WTC11 (cell line): Measurements from ENCODE around the gene AQP11. TPM values are rescaled to one million over a fixed set of nuclear protein-coding genes. Genes with fewer than 3 reads are reported as not detected.

Experiments used
- ATAC-seq: fragments of 200-7000 bp; cut with Tn5 transposase; 2 replicates; pipeline ENCODE4 v1.10.0; 2021; ENCODE audit warnings: mild to moderate bottlenecking, moderate library complexity
- CTCF ChIA-PET: fragments of 300-600 bp; sonication (Branson Sonifier 250); formaldehyde crosslinking; loops from one replicate; lab custom pipeline; 2021; ENCODE audit warnings: antibody characterized with exemption; lab: Charles Lee
- POLR2A ChIA-PET: fragments of 350-600 bp; sonication (Branson Sonifier 250); formaldehyde crosslinking; loops from one replicate; lab custom pipeline; 2021; ENCODE audit warnings: antibody characterized with exemption; lab: Charles Lee
- DNase-seq: peaks from one replicate; pipeline ENCODE4 v3.0.0; 2021; ENCODE audit warnings: low spot score
- H3K27ac Mint-ChIP-seq: 2 replicates; pipeline ENCODE4 v1.8.0; 2021; ENCODE audit warnings: mixed read lengths
- H3K27me3 Mint-ChIP-seq: 2 replicates; pipeline ENCODE4 v1.8.0; 2021; ENCODE audit warnings: low read depth, mild to moderate bottlenecking, moderate library complexity, mixed read lengths
- H3K36me3 Mint-ChIP-seq: 2 replicates; pipeline ENCODE4 v1.8.0; 2021; ENCODE audit warnings: mixed read lengths
- H3K4me1 Mint-ChIP-seq: 2 replicates; pipeline ENCODE4 v1.8.0; 2022; ENCODE audit warnings: mixed read lengths
- H3K4me3 Mint-ChIP-seq: 2 replicates; pipeline ENCODE4 v1.8.0; 2021; ENCODE audit warnings: mild to moderate bottlenecking, moderate library complexity, mixed read lengths
- H3K9me3 Mint-ChIP-seq: 2 replicates; pipeline ENCODE4 v1.8.0; 2021; ENCODE audit warnings: mixed read lengths
- FOXJ3 ChIP-seq: sonication (generic); formaldehyde crosslinking; IDR thresholded peaks from 2 replicates; pipeline ENCODE4 v1.9.0; 2021; ENCODE audit warnings: missing genetic modification reagents, mild to moderate bottlenecking, borderline replicate concordance
- GRHL2 ChIP-seq: fragments of 250-450 bp; sonication (Bioruptor Pico); IDR thresholded peaks from 2 replicates; pipeline ENCODE4 v1.8.0; 2022; ENCODE audit warnings: mild to moderate bottlenecking, moderate library complexity; ENCODE audit not compliant: insufficient replicate concordance, severe bottlenecking
- NFATC4 ChIP-seq: fragments of 250-450 bp; sonication (Bioruptor Pico); IDR thresholded peaks from 2 replicates; pipeline ENCODE4 v1.9.0; 2021; ENCODE audit warnings: mild to moderate bottlenecking
- SMAD3 ChIP-seq: sonication (generic); formaldehyde crosslinking; IDR thresholded peaks from 2 replicates; pipeline ENCODE4 v1.8.0; 2022; ENCODE audit warnings: missing genetic modification reagents, mild to moderate bottlenecking, borderline replicate concordance
- TP53 ChIP-seq: sonication (generic); formaldehyde crosslinking; IDR thresholded peaks from 2 replicates; pipeline ENCODE4 v1.8.1; 2023; ENCODE audit warnings: mild to moderate bottlenecking, missing genetic modification reagents
- ZNF396 ChIP-seq: fragments of 250-450 bp; sonication (Bioruptor Pico); IDR thresholded peaks from 2 replicates; pipeline ENCODE4 v1.8.0; 2021; ENCODE audit warnings: mild to moderate bottlenecking, moderate library complexity, borderline replicate concordance
- total RNA-seq: library from RNA; stranded (reverse); gene quantifications from 3 replicates; pipeline ENCODE4 v1.2.3, GENCODE V29; 2021
- TF ChIP-seq, protein P1 (sequence below): sonication (generic); formaldehyde crosslinking; IDR thresholded peaks from 2 replicates; pipeline ENCODE4 v1.8.1; 2023; ENCODE audit warnings: mild to moderate bottlenecking, missing genetic modification reagents, borderline replicate concordance
- TF ChIP-seq, protein P2 (sequence below): fragments of 250-450 bp; sonication (Bioruptor Pico); conservative IDR thresholded peaks from 2 replicates; pipeline ENCODE4 v1.9.0; 2021; ENCODE audit warnings: mild to moderate bottlenecking
- TF ChIP-seq, protein P3 (sequence below): sonication (generic); formaldehyde crosslinking; IDR thresholded peaks from 2 replicates; pipeline ENCODE4 v1.8.0; 2023; ENCODE audit warnings: mild to moderate bottlenecking, missing genetic modification reagents
- TF ChIP-seq, protein P4 (sequence below): sonication (generic); formaldehyde crosslinking; IDR thresholded peaks from 2 replicates; pipeline ENCODE4 v1.8.0; 2022; ENCODE audit warnings: missing genetic modification reagents
- TF ChIP-seq, protein P5 (sequence below): sonication (generic); formaldehyde crosslinking; IDR thresholded peaks from 2 replicates; pipeline ENCODE4 v1.8.0; 2022; ENCODE audit warnings: mild to moderate bottlenecking, missing genetic modification reagents
- TF ChIP-seq, protein P6 (sequence below): sonication (generic); formaldehyde crosslinking; IDR thresholded peaks from 2 replicates; pipeline ENCODE4 v1.8.0; 2022; ENCODE audit warnings: mild to moderate bottlenecking, missing genetic modification reagents

Gene AQP11
- total RNA-seq, 1 experiment from 2014 or later: 1.2 TPM

DNA sequence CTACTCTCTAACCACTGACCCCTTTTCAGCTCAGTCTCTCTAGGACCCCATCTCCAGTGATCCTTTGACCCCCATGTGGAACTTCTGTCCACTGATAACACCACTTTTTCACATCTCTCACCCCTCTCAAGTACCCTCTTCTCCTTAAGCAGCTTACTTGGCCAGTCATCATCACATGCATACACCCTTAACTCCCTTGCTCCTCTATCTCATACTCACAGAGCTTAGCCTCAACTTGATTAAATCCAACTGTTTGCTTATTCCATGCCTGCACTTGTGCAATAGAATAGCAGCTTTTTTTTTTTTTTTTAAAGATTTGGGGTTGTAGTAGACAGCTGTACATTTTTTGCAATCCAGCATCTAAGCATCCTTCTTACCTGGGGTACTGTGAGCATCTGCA is 22.2 kb downstream of the AQP11 start:
- DNase-seq (no peak), ATAC-seq (no peak)
- Mint-ChIP-seq H3K36me3 (peaks cover 52% of the 10 kb centered on the region), H3K4me1 (no peaks in the 10 kb centered on the region), H3K4me3 (no peak overlapping the region), H3K27ac (no peak overlapping the region), H3K27me3 (no peaks in the 10 kb centered on the region), H3K9me3 (no peaks in the 10 kb centered on the region)
- ChIA-PET CTCF (interaction anchor here (0.7 to 1.5 kb wide), 2 partner anchors 8 to 98 kb away, joined by 3 to 4 read pairs; no protein-coding TSS in a partner anchor), POLR2A (no interaction called here)
- TF ChIP-seq, protein P1, sequence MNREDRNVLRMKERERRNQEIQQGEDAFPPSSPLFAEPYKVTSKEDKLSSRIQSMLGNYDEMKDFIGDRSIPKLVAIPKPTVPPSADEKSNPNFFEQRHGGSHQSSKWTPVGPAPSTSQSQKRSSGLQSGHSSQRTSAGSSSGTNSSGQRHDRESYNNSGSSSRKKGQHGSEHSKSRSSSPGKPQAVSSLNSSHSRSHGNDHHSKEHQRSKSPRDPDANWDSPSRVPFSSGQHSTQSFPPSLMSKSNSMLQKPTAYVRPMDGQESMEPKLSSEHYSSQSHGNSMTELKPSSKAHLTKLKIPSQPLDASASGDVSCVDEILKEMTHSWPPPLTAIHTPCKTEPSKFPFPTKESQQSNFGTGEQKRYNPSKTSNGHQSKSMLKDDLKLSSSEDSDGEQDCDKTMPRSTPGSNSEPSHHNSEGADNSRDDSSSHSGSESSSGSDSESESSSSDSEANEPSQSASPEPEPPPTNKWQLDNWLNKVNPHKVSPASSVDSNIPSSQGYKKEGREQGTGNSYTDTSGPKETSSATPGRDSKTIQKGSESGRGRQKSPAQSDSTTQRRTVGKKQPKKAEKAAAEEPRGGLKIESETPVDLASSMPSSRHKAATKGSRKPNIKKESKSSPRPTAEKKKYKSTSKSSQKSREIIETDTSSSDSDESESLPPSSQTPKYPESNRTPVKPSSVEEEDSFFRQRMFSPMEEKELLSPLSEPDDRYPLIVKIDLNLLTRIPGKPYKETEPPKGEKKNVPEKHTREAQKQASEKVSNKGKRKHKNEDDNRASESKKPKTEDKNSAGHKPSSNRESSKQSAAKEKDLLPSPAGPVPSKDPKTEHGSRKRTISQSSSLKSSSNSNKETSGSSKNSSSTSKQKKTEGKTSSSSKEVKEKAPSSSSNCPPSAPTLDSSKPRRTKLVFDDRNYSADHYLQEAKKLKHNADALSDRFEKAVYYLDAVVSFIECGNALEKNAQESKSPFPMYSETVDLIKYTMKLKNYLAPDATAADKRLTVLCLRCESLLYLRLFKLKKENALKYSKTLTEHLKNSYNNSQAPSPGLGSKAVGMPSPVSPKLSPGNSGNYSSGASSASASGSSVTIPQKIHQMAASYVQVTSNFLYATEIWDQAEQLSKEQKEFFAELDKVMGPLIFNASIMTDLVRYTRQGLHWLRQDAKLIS (CRISPR knock-in tag): no peak
- TF ChIP-seq NFATC4 (CRISPR knock-in tag) (no peak), SMAD3 (no peak), ZNF396 (no peak), TP53 (CRISPR knock-in tag) (no peak), GRHL2 (CRISPR knock-in tag) (no peak), FOXJ3 (CRISPR knock-in tag) (no peak)
- TF ChIP-seq, protein P2, sequence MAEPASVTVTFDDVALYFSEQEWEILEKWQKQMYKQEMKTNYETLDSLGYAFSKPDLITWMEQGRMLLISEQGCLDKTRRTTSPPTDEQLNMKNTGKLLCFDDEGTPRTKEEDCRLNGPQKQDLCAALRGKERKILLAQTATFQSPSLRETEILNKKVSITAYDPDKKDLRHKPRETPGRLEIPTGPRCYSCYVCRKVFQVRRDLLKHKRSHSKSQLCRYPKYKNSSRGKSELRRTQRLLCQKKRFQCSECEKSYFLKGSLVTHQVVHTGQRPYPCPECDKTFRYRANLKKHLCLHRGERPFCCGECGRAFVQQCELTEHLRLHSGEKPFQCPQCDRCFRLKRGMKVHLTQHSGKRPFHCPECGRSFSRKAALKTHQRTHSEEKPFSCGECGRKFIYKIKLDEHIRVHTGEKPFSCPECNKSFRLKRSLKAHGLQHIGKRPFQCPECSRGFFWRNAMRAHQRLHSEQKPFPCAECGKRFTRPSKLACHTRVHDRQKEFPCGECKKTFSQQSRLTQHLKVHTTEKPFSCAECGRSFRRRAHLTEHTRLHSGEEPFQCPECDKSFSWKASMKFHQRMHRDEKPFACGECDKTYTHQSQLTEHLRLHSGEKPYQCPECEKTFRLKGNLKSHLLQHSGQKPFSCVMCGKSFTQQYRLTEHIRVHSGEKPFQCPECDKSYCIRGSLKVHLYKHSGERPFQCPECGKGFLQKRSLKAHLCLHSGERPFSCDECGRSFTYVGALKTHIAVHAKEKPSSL (CRISPR knock-in tag): no peak
- TF ChIP-seq, protein P3, sequence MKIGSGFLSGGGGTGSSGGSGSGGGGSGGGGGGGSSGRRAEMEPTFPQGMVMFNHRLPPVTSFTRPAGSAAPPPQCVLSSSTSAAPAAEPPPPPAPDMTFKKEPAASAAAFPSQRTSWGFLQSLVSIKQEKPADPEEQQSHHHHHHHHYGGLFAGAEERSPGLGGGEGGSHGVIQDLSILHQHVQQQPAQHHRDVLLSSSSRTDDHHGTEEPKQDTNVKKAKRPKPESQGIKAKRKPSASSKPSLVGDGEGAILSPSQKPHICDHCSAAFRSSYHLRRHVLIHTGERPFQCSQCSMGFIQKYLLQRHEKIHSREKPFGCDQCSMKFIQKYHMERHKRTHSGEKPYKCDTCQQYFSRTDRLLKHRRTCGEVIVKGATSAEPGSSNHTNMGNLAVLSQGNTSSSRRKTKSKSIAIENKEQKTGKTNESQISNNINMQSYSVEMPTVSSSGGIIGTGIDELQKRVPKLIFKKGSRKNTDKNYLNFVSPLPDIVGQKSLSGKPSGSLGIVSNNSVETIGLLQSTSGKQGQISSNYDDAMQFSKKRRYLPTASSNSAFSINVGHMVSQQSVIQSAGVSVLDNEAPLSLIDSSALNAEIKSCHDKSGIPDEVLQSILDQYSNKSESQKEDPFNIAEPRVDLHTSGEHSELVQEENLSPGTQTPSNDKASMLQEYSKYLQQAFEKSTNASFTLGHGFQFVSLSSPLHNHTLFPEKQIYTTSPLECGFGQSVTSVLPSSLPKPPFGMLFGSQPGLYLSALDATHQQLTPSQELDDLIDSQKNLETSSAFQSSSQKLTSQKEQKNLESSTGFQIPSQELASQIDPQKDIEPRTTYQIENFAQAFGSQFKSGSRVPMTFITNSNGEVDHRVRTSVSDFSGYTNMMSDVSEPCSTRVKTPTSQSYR (CRISPR knock-in tag): no peak
- TF ChIP-seq, protein P4, sequence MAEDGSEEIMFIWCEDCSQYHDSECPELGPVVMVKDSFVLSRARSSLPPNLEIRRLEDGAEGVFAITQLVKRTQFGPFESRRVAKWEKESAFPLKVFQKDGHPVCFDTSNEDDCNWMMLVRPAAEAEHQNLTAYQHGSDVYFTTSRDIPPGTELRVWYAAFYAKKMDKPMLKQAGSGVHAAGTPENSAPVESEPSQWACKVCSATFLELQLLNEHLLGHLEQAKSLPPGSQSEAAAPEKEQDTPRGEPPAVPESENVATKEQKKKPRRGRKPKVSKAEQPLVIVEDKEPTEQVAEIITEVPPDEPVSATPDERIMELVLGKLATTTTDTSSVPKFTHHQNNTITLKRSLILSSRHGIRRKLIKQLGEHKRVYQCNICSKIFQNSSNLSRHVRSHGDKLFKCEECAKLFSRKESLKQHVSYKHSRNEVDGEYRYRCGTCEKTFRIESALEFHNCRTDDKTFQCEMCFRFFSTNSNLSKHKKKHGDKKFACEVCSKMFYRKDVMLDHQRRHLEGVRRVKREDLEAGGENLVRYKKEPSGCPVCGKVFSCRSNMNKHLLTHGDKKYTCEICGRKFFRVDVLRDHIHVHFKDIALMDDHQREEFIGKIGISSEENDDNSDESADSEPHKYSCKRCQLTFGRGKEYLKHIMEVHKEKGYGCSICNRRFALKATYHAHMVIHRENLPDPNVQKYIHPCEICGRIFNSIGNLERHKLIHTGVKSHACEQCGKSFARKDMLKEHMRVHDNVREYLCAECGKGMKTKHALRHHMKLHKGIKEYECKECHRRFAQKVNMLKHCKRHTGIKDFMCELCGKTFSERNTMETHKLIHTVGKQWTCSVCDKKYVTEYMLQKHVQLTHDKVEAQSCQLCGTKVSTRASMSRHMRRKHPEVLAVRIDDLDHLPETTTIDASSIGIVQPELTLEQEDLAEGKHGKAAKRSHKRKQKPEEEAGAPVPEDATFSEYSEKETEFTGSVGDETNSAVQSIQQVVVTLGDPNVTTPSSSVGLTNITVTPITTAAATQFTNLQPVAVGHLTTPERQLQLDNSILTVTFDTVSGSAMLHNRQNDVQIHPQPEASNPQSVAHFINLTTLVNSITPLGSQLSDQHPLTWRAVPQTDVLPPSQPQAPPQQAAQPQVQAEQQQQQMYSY: no peak
- TF ChIP-seq, protein P5, sequence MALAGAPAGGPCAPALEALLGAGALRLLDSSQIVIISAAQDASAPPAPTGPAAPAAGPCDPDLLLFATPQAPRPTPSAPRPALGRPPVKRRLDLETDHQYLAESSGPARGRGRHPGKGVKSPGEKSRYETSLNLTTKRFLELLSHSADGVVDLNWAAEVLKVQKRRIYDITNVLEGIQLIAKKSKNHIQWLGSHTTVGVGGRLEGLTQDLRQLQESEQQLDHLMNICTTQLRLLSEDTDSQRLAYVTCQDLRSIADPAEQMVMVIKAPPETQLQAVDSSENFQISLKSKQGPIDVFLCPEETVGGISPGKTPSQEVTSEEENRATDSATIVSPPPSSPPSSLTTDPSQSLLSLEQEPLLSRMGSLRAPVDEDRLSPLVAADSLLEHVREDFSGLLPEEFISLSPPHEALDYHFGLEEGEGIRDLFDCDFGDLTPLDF: no peak
- TF ChIP-seq, protein P6, sequence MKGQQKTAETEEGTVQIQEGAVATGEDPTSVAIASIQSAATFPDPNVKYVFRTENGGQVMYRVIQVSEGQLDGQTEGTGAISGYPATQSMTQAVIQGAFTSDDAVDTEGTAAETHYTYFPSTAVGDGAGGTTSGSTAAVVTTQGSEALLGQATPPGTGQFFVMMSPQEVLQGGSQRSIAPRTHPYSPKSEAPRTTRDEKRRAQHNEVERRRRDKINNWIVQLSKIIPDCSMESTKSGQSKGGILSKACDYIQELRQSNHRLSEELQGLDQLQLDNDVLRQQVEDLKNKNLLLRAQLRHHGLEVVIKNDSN (CRISPR knock-in tag): no peak
